HG03432 (cell line): ENCODE data around the gene FRS3.
A peak's percentile ranks its signal among the peaks of the same experiment; 100 is the strongest.

Experiments used
- ATAC-seq: cut with Tn5 transposase; IDR thresholded peaks from one replicate; pipeline ENCODE4 v1.9.1; 2021; ENCODE audit warnings: mild to moderate bottlenecking, moderate library complexity; ENCODE audit not compliant: unreplicated experiment

Gene FRS3

GRCh38 chr6:41730531-41731436 is 48.9 kb downstream of the FRS3 start:
- no peak for ATAC-seq

GRCh38 chr6:41729624-41730023 is 50.1 kb downstream of the FRS3 start:
- no peak for ATAC-seq

- ATAC-seq, result no peak
Observed at GRCh38 chr6:41728954-41729353, 50.7 kb downstream of the FRS3 start.

GRCh38 chr6:41728073-41728936 is 51.4 kb downstream of the FRS3 start:
- ATAC-seq, result no peak

GRCh38 chr6:41727705-41728072 is 52.0 kb downstream of the FRS3 start:
- ATAC-seq, result no peak

- ATAC-seq, result no peak
Observed at GRCh38 chr6:41726876-41727275, 52.8 kb downstream of the FRS3 start.

GRCh38 chr6:41724586-41725501 is 54.9 kb downstream of the FRS3 start:
- no peak for ATAC-seq

GRCh38 chr6:41724228-41724580 is 55.5 kb downstream of the FRS3 start:
- no peak for ATAC-seq

GRCh38 chr6:41723530-41724227 is 56.0 kb downstream of the FRS3 start:
- ATAC-seq, result peak; percentile 75

GRCh38 chr6:41722969-41723529 is 56.7 kb downstream of the FRS3 start:
- no peak for ATAC-seq

GRCh38 chr6:41721414-41721813 is 58.3 kb downstream of the FRS3 start:
- ATAC-seq, result no peak

GRCh38 chr6:41720783-41721182 is 58.9 kb downstream of the FRS3 start:
- no peak for ATAC-seq

GRCh38 chr6:41720262-41720620 is 59.5 kb downstream of the FRS3 start:
- peak; percentile 24 for ATAC-seq
